Endothelial cell of umbilical vein (primary cell): ENCODE measurements around the gene ZDHHC11B. TPM values are rescaled to one million over a fixed set of nuclear protein-coding genes. Genes with fewer than 3 reads are reported as not detected.

Source experiments
- BruUV-seq: library from RNA; stranded (reverse); fragments of 400-500 nt; replicated peaks from 2 replicates; lab custom pipeline; 2021; lab: Mats Ljungman, UMichigan
- CTCF ChIA-PET: fragments of 300-600, 350-600 bp; sonication (Branson Sonifier 250); formaldehyde crosslinking; loops from one replicate; lab custom pipeline; 2021; ENCODE audit warnings: antibody characterized with exemption, inconsistent platforms; lab: Charles Lee
- POLR2A ChIA-PET: fragments of 300-600, 350-600 bp; sonication (Branson Sonifier 250); formaldehyde crosslinking; loops from one replicate; lab custom pipeline; 2021; ENCODE audit warnings: antibody characterized with exemption, inconsistent platforms; lab: Charles Lee
- DNase-seq: peaks from one replicate; pipeline ENCODE4 v3.0.0-alpha.2; 2011; ENCODE audit warnings: low read depth, low spot score
- FAIRE-seq: peaks from 2 replicates; lab custom pipeline; 2011; peaks lifted over from hg19 to GRCh38; lab: Jason Lieb, UNC
- H2AFZ ChIP-seq: 2 replicates; pipeline ENCODE4 v1.6.0; 2012; ENCODE audit warnings: low read depth, low read length, control low read depth, inconsistent platforms
- H3K27ac ChIP-seq: 2 replicates; pipeline ENCODE4 v1.5.1; 2011; ENCODE audit warnings: low read depth, mild to moderate bottlenecking, control low read depth, low read length, moderate library complexity; ENCODE audit not compliant: insufficient read depth
- H3K27me3 ChIP-seq, 2 experiments: 2 replicates each; pipeline versions ENCODE4 v1.6.0 to v1.6.1; 2011; ENCODE audit warnings: low read length in 2 of 2, mixed read lengths in 1 of 2; ENCODE audit not compliant: control insufficient read depth in 2 of 2, insufficient read depth in 2 of 2
- H3K36me3 ChIP-seq, 2 experiments: 2 replicates in 1 of 2; 3 replicates in 1 of 2; pipeline ENCODE4 v1.5.1; 2011; ENCODE audit warnings: low read length in 2 of 2, mild to moderate bottlenecking in 1 of 2, moderate library complexity in 1 of 2; ENCODE audit not compliant: control insufficient read depth in 2 of 2, insufficient read depth in 2 of 2; ENCODE audit errors: extremely low read depth in 1 of 2
- H3K4me1 ChIP-seq: 3 replicates; pipeline ENCODE4 v1.5.1; 2011; ENCODE audit warnings: mild to moderate bottlenecking, low read length; ENCODE audit not compliant: control insufficient read depth, insufficient read depth; ENCODE audit errors: extremely low read depth
- H3K4me2 ChIP-seq: 2 replicates; pipeline ENCODE4 v1.6.1; 2011; ENCODE audit warnings: low read length, control low read depth, mixed read lengths; ENCODE audit not compliant: insufficient read depth
- H3K4me3 ChIP-seq, 3 experiments: fragments of 200-600 bp in 1 of 3; sonication (generic), shearing (Covaris generic) in 1 of 3; replicated peaks in 1 of 3; 2 replicates each; pipeline ENCODE4 v1.5.1; 2011 to 2016; ENCODE audit warnings: control low read depth in 3 of 3, low read length in 3 of 3, mild to moderate bottlenecking in 2 of 3, inconsistent platforms in 1 of 3, low read depth in 1 of 3, moderate library complexity in 1 of 3; ENCODE audit not compliant: insufficient read depth in 1 of 3
- H3K79me2 ChIP-seq: 2 replicates; pipeline ENCODE4 v1.6.0; 2012; ENCODE audit warnings: low read length, inconsistent platforms; ENCODE audit not compliant: control insufficient read depth, insufficient read depth
- H3K9ac ChIP-seq: replicated peaks from 2 replicates; pipeline ENCODE3; 2011; ENCODE audit warnings: low read length, control low read depth; ENCODE audit not compliant: insufficient read depth; ENCODE audit errors: extremely low read depth
- H3K9me1 ChIP-seq: replicated peaks from 3 replicates; pipeline ENCODE4 v1.6.0; 2011; ENCODE audit warnings: mild to moderate bottlenecking, low read length; ENCODE audit not compliant: control insufficient read depth, insufficient read depth; ENCODE audit errors: extremely low read depth
- H3K9me3 ChIP-seq: replicated peaks from 2 replicates; pipeline ENCODE4 v1.5.1; 2012; ENCODE audit warnings: low read length, inconsistent platforms; ENCODE audit not compliant: control insufficient read depth, insufficient read depth
- H4K20me1 ChIP-seq: replicated peaks from 2 replicates; pipeline ENCODE3; 2011; ENCODE audit warnings: mild to moderate bottlenecking, low read length; ENCODE audit not compliant: control insufficient read depth, insufficient read depth; ENCODE audit errors: extremely low read depth
- CTCF ChIP-seq, 2 donors: IDR thresholded peaks; 1 replicate in 1 of 2; 2 replicates in 1 of 2; pipeline ENCODE4 v1.5.1; 2011; ENCODE audit warnings: low read length in 2 of 2, mild to moderate bottlenecking in 2 of 2, moderate library complexity in 2 of 2, control low read depth in 1 of 2, inconsistent platforms in 1 of 2, low read depth in 1 of 2; ENCODE audit not compliant: insufficient read depth in 1 of 2; ENCODE audit errors: extremely low read depth in 1 of 2
- JUN ChIP-seq: IDR thresholded peaks from 2 replicates; pipeline ENCODE4 v1.6.1; 2011; ENCODE audit warnings: borderline replicate concordance, low read depth; ENCODE audit not compliant: insufficient read length, insufficient read depth
- MAX ChIP-seq: IDR thresholded peaks from 2 replicates; pipeline ENCODE4 v1.6.1; 2011; ENCODE audit not compliant: insufficient read depth, insufficient read length
- POLR2A ChIP-seq: IDR thresholded peaks from 2 replicates; pipeline ENCODE4 v1.6.1; 2012; ENCODE audit warnings: low read depth, mild to moderate bottlenecking, control low read depth, low read length
- dilution Hi-C: fragments of 300-500 bp; cut with MboI; formaldehyde crosslinking; loops from one replicate; pipeline ENCODE4 v1.15.0; 2019; ENCODE audit warnings: low sequenced_read_pairs; ENCODE audit not compliant: extremely low pct_ligation_motif_present
- intact Hi-C: fragments of 100-400 bp; cut with micrococcal nuclease; formaldehyde crosslinking; loops from one replicate; pipeline ENCODE4 v1.10.0; 2022
- polyA plus RNA-seq, 4 experiments: library from polyadenylated mRNA; depleted of rRNA in 3 of 4; stranded (reverse) in 3 of 4; unstranded in 1 of 4; fragments of >200 nt; gene quantifications; 2 replicates each; pipeline versions ENCODE4 v1.2.1 to v1.2.3, GENCODE V29; 2011 to 2012; ENCODE audit warnings: missing spikeins in 1 of 4
- total RNA-seq: library from RNA; stranded (reverse); gene quantifications from 2 replicates; pipeline ENCODE4 v1.2.3, GENCODE V29; 2021

The ZDHHC11B gene
- total and polyA plus RNA-seq, 2 donors (not counting 3 experiments of a cell fraction or from before 2014, with no cell fraction given): not detected

GRCh38 chr5:670396-671270, 113.9 kb downstream of the ZDHHC11B start:
- H3K27me3 ChIP-seq: no peaks in the 10 kb centered on the region
- FAIRE-seq: no peak
- no peaks in the 10 kb centered on the region for H3K9me3 ChIP-seq
- no TSS peak for BruUV-seq
- no peak overlapping the region for H3K27ac ChIP-seq
- H3K4me1 ChIP-seq: no peaks in the 10 kb centered on the region
- no peaks in the 10 kb centered on the region for H3K79me2 ChIP-seq
- TF ChIP-seq CTCF (IDR thresholded peaks at IDR 0.05; ENCODE audit: extremely low read depth in 1 of 2, insufficient read depth in 1 of 2, low read depth in 1 of 2, low read length in 2 of 2): no peak
- TF ChIP-seq MAX: no peak
- no peak for TF ChIP-seq JUN
- no peak for TF ChIP-seq POLR2A
- no peaks in the 10 kb centered on the region for H4K20me1 ChIP-seq
- H3K9ac ChIP-seq: no peak overlapping the region
- CTCF ChIA-PET: interaction anchor here (0.6 to 6.0 kb wide), 8 partner anchors 10 to 974 kb away, joined by 3 to 101 read pairs (median 3); partner anchors contain the start of genes BRD9 and TRIP13
- dilution Hi-C loops: no loop called here
- H3K36me3 ChIP-seq: no peaks in the 10 kb centered on the region
- no peak overlapping the region for H2AFZ ChIP-seq
- no peak for DNase-seq
- intact Hi-C loops: loop anchor here (2.0 to 10.0 kb wide), 2 partner anchors 232 to 356 kb away; no protein-coding TSS in a partner anchor
- POLR2A ChIA-PET: no interaction called here
- H3K9me1 ChIP-seq: no peaks in the 10 kb centered on the region
- no peak overlapping the region for H3K4me2 ChIP-seq
- H3K4me3 ChIP-seq: no peak overlapping the region
